BJ (cell line): Measurements from ENCODE around the gene PCARE. TPM values are rescaled to one million over a fixed set of nuclear protein-coding genes. Genes with fewer than 3 reads are reported as not detected.

Experiments
- CTCF ChIA-PET: fragments of 350-600 bp; formaldehyde crosslinking; extraction: SDS; loops from one replicate; lab custom pipeline; 2021; ENCODE audit warnings: antibody characterized with exemption, inconsistent platforms; lab: Yijun Ruan, JAX
- POLR2A ChIA-PET: fragments of 300-600 bp; sonication (Branson Sonifier 250); formaldehyde crosslinking; extraction: SDS; loops from one replicate; lab custom pipeline; 2021; ENCODE audit warnings: antibody characterized with exemption; lab: Charles Lee
- DNase-seq: peaks from one replicate; pipeline ENCODE4 v3.0.0-alpha.2; 2011; ENCODE audit warnings: low read depth
- H3K27me3 ChIP-seq: 2 replicates; pipeline ENCODE4 v1.6.0; 2011; ENCODE audit warnings: low read length; ENCODE audit not compliant: control insufficient read depth, insufficient read depth
- H3K36me3 ChIP-seq: 2 replicates; pipeline ENCODE4 v1.5.1; 2011; ENCODE audit warnings: low read length; ENCODE audit not compliant: control insufficient read depth, insufficient read depth
- H3K4me3 ChIP-seq: 2 replicates; pipeline ENCODE4 v1.5.1; 2011; ENCODE audit warnings: low read depth, mild to moderate bottlenecking, control low read depth, low read length
- polyA minus RNA-seq: library from RNA; depleted of rRNA, polyadenylated mRNA; stranded (reverse); fragments of >200 nt; gene quantifications from 2 replicates; pipeline ENCODE4 v1.2.3, GENCODE V29; 2011; rRNA and poly(A)+ RNA removed
- polyA plus RNA-seq: library from polyadenylated mRNA; depleted of rRNA; stranded (reverse); fragments of >200 nt; gene quantifications from 2 replicates; pipeline ENCODE4 v1.2.3, GENCODE V29; 2011; rRNA removed
- TF ChIP-seq, protein P1 (sequence below): IDR thresholded peaks from 2 replicates; pipeline ENCODE4 v1.5.1; 2011; ENCODE audit warnings: low read depth, mild to moderate bottlenecking, control low read depth, inconsistent platforms, low read length, moderate library complexity; ENCODE audit not compliant: insufficient read depth

PCARE gene
- polyA plus RNA-seq (not detected in 2 replicates), polyA minus RNA-seq (not detected in 2 replicates)

DNA sequence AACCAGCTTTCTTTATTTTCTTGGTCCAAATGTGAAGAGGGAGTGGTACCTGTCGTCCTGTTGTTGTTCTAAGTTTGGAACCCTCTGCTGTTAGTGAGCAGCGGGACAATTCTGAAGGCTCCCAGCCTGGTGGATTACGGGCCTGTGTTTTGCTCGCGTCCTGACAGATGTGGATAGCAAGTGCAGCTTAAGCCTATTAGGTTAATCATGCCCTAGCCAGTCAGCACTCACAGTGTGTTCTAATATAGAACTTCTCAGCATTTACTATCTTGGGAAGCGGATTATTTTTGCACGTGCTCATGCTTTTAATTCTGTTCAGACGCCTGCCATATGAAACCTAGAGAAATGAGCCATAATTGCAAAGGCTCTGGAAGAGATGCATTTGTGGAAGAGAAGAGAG is at the start of gene PCARE:
PCARE (minus strand) TSS at position 113 of the 400 bp plus-strand sequence. CDS start 262 bp downstream, outside the sequence.
- POLR2A ChIA-PET = no interaction called here
- peaks cover 2% of the 10 kb centered on the region for H3K27me3 ChIP-seq
- CTCF ChIA-PET = no interaction called here
- H3K4me3 ChIP-seq = no peak within 1 kb of the TSS
- TF ChIP-seq, protein P1, sequence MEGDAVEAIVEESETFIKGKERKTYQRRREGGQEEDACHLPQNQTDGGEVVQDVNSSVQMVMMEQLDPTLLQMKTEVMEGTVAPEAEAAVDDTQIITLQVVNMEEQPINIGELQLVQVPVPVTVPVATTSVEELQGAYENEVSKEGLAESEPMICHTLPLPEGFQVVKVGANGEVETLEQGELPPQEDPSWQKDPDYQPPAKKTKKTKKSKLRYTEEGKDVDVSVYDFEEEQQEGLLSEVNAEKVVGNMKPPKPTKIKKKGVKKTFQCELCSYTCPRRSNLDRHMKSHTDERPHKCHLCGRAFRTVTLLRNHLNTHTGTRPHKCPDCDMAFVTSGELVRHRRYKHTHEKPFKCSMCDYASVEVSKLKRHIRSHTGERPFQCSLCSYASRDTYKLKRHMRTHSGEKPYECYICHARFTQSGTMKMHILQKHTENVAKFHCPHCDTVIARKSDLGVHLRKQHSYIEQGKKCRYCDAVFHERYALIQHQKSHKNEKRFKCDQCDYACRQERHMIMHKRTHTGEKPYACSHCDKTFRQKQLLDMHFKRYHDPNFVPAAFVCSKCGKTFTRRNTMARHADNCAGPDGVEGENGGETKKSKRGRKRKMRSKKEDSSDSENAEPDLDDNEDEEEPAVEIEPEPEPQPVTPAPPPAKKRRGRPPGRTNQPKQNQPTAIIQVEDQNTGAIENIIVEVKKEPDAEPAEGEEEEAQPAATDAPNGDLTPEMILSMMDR = no peak
- no peaks in the 10 kb centered on the region for H3K36me3 ChIP-seq
- DNase-seq = no peak

DNA sequence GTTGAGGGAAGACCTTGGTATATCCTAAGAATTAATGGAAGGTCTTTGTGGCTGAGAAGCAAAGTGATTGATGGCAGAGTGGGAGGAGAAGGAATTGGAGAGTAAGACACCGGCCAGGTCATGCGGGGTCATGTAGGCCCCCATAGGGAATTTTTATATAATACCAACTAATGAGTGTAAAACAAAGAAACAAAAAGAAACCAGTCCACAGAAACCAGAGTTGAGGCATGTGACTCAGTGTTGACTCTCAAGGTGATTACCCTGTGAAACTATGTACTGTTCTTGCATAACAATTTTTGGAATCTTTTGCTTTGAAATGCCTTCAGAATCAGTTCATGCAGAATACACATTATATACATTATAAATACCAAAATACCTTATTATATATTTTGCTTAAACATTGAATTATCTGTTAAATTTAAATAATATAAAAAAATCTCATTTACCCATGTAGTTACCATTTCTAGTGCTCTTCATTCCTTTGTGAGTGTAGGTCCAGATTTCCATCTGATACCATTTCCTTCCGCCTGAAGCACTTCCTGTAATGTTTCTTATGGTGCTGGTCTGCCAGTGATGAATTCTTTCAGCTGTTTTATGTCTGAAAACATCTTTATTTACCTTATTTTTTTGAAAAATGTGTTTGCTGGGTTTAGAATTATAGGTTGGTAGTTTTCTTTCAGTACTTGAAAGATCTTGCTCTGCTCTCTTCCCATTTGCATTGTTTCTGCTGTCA is 49.5 kb upstream of the PCARE start:
- no peak overlapping the region for H3K4me3 ChIP-seq
- ChIA-PET POLR2A (no interaction called here), CTCF (no interaction called here)
- H3K27me3 ChIP-seq = no peaks in the 10 kb centered on the region
- DNase-seq = peak; percentile 47
- 0 out of 2 replicates have a peak, but pooled peaks cover 1% of the 10 kb centered on the region for H3K36me3 ChIP-seq
- TF ChIP-seq, protein P1 = no peak

DNA sequence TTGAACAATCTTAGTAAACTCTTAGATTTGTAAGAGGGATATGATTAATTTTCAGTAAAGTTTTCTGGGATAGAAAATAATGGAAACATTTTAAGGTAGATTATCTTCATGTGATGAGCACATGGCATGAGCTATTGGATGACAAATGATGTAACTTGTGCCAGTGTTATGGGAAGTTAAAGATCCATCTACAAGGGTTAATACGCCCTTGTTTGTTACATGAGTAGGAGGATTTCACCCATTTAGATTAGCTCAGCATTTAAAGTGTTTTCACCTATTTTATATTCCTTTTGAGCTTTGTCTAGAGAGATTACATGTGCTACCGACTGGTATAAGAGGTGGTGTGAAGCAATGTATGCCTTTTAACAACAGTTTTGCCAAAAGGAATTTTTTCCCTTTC is 46.5 kb upstream of the PCARE start:
- H3K27me3 ChIP-seq = no peaks in the 10 kb centered on the region
- no peak for DNase-seq
- ChIA-PET CTCF (interaction anchor here (1.0 kb wide), 1 partner anchor 34 kb away, joined by 3 read pairs; no protein-coding TSS in a partner anchor), POLR2A (no interaction called here)
- TF ChIP-seq, protein P1 = no peak
- no peak overlapping the region for H3K4me3 ChIP-seq
- H3K36me3 ChIP-seq = 0 out of 2 replicates have a peak, but pooled peaks cover 1% of the 10 kb centered on the region

DNA sequence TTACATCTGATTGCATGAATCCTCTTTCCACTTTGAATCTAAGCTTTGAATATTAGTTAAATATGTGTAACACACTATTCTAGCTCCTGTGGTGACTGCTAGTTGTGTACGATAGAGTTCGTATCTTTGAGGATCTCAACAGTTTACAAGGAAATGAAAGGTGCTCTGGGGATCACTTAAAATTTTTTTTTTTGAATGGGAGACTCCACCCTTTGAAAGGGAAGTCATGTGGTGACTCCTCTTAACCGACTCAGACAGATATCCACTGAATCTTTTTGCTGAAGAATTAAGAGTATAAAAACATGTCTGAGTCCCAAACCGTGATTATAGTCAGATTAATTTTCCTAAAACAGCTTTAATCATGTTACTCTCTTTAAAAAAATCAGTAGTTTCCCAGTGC is 44.9 kb upstream of the PCARE start:
- CTCF ChIA-PET = no interaction called here
- TF ChIP-seq, protein P1 = no peak

DNA sequence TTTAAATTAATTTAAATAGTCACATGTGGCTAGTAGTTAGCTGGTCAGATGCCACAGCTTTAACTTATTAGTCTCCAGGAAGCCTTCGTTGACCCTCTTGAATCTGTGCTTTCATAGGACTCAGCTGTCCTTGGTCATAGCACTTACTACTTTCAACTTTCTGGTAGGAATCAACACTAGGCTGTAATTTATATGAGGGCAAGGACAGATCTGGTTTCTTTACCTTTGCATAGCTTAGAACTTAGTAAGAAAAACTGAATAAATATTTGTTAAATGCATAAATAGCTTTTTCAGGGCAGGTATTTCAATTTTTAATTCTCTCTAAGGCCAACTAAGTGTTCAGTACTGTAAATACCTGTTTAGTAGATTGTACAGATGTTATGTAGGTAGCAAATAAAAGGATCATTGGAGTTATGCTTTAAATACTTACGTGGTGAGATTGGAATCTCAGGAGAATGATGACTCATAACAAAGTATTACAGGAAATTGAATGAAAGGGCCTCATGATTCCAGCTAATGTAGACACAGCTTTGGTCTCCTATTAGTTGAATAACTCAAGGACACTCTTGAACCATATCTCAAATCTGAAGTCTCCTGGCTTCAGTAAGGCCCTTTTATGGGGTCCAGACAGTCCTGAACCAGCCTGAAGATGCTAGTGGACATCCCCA is 43.4 kb upstream of the PCARE start:
- Histone ChIP-seq H3K4me3 (no peak overlapping the region), H3K27me3 (no peaks in the 10 kb centered on the region), H3K36me3 (no peaks in the 10 kb centered on the region)
- TF ChIP-seq, protein P1 = no peak
- DNase-seq = no peak
- ChIA-PET CTCF (interaction anchor here (0.9 to 1.9 kb wide), 3 partner anchors 10 to 31 kb away, joined by 3 to 6 read pairs (median 4); no protein-coding TSS in a partner anchor), POLR2A (interaction anchor here (1.1 kb wide), 1 partner anchor 12 kb away, joined by 5 read pairs; no protein-coding TSS in a partner anchor)

More for the DNA sequence above, 44.9 kb upstream of the PCARE start:
- H3K36me3 ChIP-seq = no peaks in the 10 kb centered on the region
- POLR2A ChIA-PET = no interaction called here
- no peaks in the 10 kb centered on the region for H3K27me3 ChIP-seq
- DNase-seq = no peak
- H3K4me3 ChIP-seq = no peak overlapping the region
